Mesothelial cell of epicardium (in vitro differentiated cells): ENCODE results near the gene ZNRD2. TPM values are rescaled to one million over a fixed set of nuclear protein-coding genes. Genes with fewer than 3 reads are reported as not detected.
A peak's percentile ranks its signal among the peaks of the same experiment; 100 is the strongest.

Source experiments
- DNase-seq, 2 experiments: peaks; one replicate each; pipeline ENCODE4 v3.0.0; 2021; ENCODE audit warnings: low spot score in 2 of 2; ENCODE audit not compliant: unreplicated experiment in 2 of 2
- H3K27ac Mint-ChIP-seq: 2 replicates; pipeline ENCODE4 v1.8.0; 2021; ENCODE audit warnings: mixed read lengths
- H3K27me3 Mint-ChIP-seq: 2 replicates; pipeline ENCODE4 v1.8.0; 2021; ENCODE audit warnings: low read depth, mixed read lengths
- H3K36me3 Mint-ChIP-seq: 2 replicates; pipeline ENCODE4 v1.8.0; 2021; ENCODE audit warnings: mixed read lengths
- H3K4me1 Mint-ChIP-seq: 2 replicates; pipeline ENCODE4 v1.8.0; 2021; ENCODE audit warnings: mixed read lengths
- H3K4me3 Mint-ChIP-seq: 2 replicates; pipeline ENCODE4 v1.8.0; 2021; ENCODE audit warnings: mild to moderate bottlenecking, moderate library complexity, mixed read lengths
- H3K9me3 Mint-ChIP-seq: 2 replicates; pipeline ENCODE4 v1.8.0; 2021; ENCODE audit warnings: mixed read lengths
- CTCF ChIP-seq: fragments of 200-600 bp; sonication (generic); IDR thresholded peaks from one replicate; pipeline ENCODE4 v1.5.0; 2021; ENCODE audit warnings: antibody characterized with exemption; ENCODE audit not compliant: unreplicated experiment
- total RNA-seq: library from RNA; stranded (reverse); gene quantifications from 3 replicates; pipeline ENCODE4 v1.2.1, GENCODE V29; 2021

The ZNRD2 gene
- total RNA-seq, 1 donor from 2014 or later: 27.4 TPM

GRCh38 chr11:65541093-65541982 lies 28.9 kb upstream of the ZNRD2 start:
- DNase-seq: no peak
- peaks cover 25% of the 10 kb centered on the region for H3K4me1 Mint-ChIP-seq
- H3K4me3 Mint-ChIP-seq: peak overlapping the region; percentile 59
- peaks cover 3% of the 10 kb centered on the region for H3K27me3 Mint-ChIP-seq
- TF ChIP-seq CTCF: no peak
- peak overlapping the region; percentile 90 for H3K27ac Mint-ChIP-seq
- H3K36me3 Mint-ChIP-seq: peaks cover 31% of the 10 kb centered on the region
- no peaks in the 10 kb centered on the region for H3K9me3 Mint-ChIP-seq

GRCh38 chr11:65542738-65543390 lies 27.4 kb upstream of the ZNRD2 start:
- Mint-ChIP-seq H3K9me3 (no peaks in the 10 kb centered on the region), H3K27me3 (peaks cover 3% of the 10 kb centered on the region), H3K27ac (no peak overlapping the region), H3K36me3 (peaks cover 29% of the 10 kb centered on the region), H3K4me3 (no peak overlapping the region), H3K4me1 (peaks cover 27% of the 10 kb centered on the region)
- no peak for TF ChIP-seq CTCF
- DNase-seq: no peak

- TF ChIP-seq CTCF: no peak
- Mint-ChIP-seq H3K4me3 (peak overlapping the region; percentile 16), H3K36me3 (peaks cover 48% of the 10 kb centered on the region), H3K9me3 (no peaks in the 10 kb centered on the region), H3K27me3 (peaks cover 3% of the 10 kb centered on the region), H3K27ac (peak overlapping the region; percentile 41), H3K4me1 (peaks cover 28% of the 10 kb centered on the region)
- no peak for DNase-seq
Observed at GRCh38 chr11:65545853-65546216, 24.4 kb upstream of the ZNRD2 start.

GRCh38 chr11:65546217-65546958 lies 23.9 kb upstream of the ZNRD2 start:
- H3K27ac Mint-ChIP-seq: peak overlapping the region; percentile 47
- peak; percentile 75 to 87 for DNase-seq
- no peaks in the 10 kb centered on the region for H3K9me3 Mint-ChIP-seq
- peaks cover 52% of the 10 kb centered on the region for H3K36me3 Mint-ChIP-seq
- TF ChIP-seq CTCF: no peak
- H3K27me3 Mint-ChIP-seq: peaks cover 3% of the 10 kb centered on the region
- peaks cover 24% of the 10 kb centered on the region for H3K4me1 Mint-ChIP-seq
- peak overlapping the region; percentile 30 for H3K4me3 Mint-ChIP-seq

GRCh38 chr11:65547446-65548125 lies 22.7 kb upstream of the ZNRD2 start:
- Mint-ChIP-seq H3K4me3 (no peak overlapping the region), H3K36me3 (peaks cover 61% of the 10 kb centered on the region), H3K4me1 (peaks cover 20% of the 10 kb centered on the region)

More at GRCh38 chr11:65547446-65548125, 22.7 kb upstream of the ZNRD2 start:
- TF ChIP-seq CTCF: no peak
- no peak for DNase-seq
- H3K27ac Mint-ChIP-seq: no peak overlapping the region
- H3K9me3 Mint-ChIP-seq: no peaks in the 10 kb centered on the region
- peaks cover 3% of the 10 kb centered on the region for H3K27me3 Mint-ChIP-seq
